Stimulated activated CD8-positive, alpha-beta memory T cell treated with anti-CD3 and anti-CD28 coated beads, Interleukin-15, amount 100 ng/mL, for 1 hour (primary cell): ENCODE results near the gene TRPV2.

Experiments used
- DNase-seq: peaks from one replicate; pipeline ENCODE4 v3.0.0-alpha.2; 2020; ENCODE audit warnings: low read depth

The TRPV2 gene

DNA sequence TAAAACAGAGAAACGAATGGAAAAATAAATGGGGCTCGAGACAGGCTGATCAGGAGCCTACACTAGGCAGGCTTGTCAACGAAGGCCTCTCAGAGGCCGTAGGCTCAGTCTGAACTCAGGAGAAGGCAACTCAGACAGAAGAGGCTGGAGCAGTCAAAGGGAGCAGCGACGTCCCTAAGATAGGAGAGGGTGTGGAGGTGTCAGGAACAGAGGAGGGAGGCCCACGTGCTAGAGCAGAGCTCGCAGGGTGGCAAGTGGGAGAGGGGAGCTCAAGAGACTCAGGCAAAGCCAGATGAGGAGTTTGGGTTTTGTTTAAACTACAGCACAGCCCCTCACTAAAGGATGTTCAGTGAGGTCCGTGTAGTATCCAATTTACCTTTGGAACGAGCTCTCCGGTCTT lies 43.9 kb downstream of the TRPV2 start:
- DNase-seq: no peak

DNA sequence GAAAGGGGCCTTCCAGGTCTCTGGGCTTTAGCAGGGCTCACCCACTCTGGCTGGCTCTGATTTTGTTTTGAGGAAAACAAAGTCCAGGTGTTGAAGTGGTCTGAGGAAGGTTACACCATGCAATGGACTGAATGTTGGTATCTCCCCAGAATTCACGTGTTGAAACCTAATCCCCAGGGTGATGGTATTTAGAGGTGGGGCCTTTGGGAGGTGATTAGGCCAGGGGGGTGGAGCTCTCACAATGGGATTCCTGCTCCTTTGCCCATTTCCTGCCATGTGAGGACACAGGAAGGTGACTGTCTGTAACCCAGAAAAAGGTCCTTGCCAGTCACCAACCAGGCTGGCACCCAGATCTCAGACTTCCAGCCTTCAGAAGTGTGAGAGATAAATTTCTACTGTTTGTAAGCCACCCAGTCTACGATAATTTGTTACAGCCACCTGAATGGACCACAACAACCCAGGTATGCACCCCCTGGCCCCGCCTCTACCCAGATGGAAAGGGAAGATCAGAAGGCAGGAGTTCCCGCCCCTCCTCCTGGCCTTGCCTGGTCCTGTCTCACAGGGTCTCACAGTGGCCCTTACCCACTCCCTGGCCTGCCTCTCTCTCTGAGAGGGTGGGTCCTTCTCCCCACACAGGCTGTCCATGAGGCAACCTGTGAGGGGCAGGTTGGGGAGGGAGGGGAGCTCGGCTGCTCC lies 44.6 kb downstream of the TRPV2 start:
- no peak for DNase-seq

DNA sequence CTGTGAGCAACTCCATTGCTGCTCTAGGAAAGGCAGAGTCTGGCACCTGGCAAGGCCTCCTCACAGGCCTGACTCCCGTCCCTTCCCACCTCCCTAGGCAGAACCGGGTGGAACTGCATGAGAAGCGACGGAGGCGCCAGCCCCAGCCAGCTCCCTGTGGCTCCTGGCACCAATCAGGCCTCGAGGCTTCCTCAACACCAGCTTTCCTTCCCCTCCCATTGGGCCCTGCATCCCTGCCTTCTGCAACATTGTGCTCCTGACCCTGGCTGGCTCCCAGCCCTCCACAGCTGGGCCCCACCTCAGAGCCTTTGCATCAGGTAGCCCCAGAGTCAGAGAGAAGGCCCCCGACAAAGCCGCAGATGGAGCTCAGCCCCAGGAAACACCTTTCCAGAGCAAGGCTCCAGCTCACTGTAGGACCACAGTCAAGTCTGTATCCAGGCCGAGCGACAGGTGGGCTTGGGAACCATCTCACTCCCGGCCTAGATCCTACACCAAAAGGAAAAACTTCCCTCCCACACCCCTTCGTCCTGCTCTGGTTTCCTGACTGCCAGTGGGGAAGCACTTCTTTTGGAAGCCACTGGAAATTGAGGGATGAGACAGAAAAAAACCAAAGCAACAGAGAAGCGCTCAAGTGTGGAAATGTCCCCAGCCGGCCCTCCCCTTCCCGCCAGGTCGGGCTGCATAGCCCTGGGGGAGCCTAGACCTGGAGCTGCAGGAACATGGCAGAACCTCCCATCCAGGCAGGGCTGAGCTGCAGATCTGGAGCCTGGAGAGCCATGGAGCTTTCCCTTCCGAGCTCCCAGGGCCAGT lies 45.6 kb downstream of the TRPV2 start:
- DNase-seq: no peak

DNA sequence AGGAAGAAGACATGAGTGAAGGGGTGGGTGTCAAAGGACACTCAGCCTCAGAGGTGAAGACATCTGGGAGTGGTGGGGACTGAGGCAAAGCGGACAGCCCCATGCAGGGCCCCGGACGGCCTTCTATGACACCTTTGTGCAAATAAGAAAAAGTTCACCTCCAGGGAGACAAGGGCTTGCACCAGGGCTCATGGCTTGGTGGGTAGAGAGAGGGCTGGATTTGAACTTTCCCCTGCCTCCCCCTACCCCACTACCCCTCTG lies 46.2 kb downstream of the TRPV2 start:
- no peak for DNase-seq

DNA sequence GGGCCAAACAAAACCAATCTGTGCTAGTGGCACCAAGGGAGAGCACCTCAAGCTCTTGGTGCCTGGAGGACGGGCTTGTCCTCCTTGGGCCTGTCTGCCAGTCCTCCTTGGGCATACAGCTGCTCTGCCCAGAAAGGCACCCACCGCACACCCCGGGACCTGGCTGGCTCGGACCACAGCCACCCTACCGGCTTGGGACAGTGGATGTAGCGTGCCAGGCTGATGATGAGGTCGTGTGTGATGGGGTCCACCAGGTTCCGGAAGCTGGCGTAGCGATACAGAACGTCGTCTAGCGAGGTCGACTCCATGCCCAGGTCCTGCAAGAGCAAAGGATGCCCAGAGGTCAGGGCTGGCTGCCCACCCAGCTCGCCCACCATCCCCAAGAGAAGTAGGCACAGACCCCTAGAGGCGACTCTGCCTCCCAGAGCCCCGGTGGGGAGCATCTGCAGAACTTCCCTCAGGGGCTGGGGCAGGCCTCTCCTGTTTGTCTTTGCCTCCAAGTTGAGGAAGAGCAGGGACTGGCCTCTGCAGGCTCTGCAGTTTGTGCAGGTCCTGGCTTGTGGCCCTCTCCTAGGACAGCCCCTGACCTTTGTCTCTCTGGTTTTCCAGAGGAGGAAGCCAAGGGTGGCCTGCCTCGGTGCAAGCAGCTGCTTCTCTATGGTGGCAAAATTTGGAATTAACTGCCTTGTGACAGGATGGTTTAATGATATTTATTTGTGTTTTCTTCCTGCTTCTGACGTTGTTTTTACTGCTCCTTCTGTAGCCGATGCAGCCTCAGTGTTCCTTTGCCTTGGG lies 46.9 kb downstream of the TRPV2 start:
- DNase-seq: no peak

DNA sequence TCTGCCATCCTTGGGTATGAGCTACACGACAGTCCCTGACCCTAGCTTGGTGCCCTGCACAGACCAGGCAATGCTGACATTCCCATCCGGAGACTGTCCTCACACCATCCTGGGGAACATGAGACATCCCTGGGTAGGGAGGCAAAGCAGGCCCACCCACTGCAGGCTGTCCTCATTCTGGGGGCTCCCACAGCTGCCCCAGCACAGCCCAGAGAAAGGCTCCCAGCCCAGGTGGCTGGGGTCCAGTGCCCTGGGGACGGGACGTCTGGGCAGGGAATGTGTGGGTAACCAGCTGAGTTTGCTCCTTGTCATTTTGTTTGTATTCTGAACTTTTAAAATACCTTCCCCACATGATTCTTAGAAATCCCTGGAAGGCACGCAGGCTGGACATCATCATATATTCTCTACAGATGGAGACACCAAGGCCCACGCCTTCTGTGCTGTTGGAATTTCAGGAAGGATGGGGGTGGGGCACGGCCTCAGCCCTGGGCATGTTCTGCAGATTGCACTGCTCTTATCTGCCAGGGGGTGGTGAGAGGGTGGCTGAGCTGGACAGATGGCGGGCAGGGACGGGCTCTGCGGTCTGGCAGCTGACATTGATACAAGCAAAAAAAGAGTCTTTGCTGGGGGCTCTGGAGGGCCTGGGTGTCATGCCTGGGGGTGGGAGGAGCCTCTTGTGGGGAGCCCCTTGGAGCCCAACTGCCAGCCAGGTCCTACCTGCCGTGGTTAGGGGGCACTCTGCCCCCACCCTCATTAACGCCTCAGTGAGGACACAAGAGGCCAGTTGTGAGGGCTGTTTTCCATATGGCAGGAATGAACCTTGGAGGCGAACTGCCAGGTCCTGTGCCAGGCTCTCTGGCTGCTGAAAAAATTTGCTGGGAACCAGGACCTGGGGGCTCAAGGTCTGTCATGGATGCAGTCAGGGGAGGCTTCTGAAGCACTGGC lies 48.3 kb downstream of the TRPV2 start:
- no peak for DNase-seq

DNA sequence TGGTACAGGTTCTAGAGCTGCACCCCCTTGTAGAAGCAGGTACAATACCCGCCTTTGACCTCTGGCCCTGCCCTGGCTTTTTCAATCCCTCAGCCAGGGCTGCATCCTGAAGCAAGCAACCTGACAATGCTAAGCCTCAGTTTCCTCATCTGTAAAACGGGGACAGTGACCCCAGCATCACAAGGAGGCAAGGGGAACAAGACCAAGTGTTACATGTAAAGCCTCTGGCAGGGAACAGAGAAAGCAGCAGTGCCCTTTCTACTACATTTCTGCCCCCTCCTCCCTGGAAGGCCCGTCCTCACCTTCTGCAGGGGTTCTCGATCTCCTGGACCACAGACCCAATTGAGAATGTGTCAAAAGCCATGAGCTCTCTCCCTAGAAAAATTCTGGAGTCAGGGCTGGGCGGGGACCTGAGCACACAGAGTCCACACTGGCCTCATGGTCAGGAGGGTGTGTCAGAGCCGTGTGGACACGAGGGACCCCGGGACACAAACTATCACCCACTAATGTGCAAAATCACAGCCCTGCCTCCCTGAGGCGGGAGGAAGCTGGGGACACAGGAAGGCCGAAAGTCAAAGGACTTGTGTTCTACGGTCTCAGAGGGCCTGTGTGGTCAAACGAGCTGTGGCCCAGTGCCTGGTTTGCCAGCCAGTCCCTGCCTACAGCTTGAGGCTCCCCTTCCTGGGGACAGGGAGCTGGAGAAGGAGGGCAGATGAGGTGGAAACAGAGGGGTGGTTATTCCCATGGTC lies 49.1 kb downstream of the TRPV2 start:
- no peak for DNase-seq

GRCh38 chr17:16465052-16465312 lies 49.6 kb downstream of the TRPV2 start:
- DNase-seq: no peak

- DNase-seq: no peak
Observed at GRCh38 chr17:16465861-16466338, 50.5 kb downstream of the TRPV2 start.

GRCh38 chr17:16466407-16466806 lies 51.0 kb downstream of the TRPV2 start:
- DNase-seq: no peak

GRCh38 chr17:16467044-16467443 lies 51.7 kb downstream of the TRPV2 start:
- no peak for DNase-seq

DNA sequence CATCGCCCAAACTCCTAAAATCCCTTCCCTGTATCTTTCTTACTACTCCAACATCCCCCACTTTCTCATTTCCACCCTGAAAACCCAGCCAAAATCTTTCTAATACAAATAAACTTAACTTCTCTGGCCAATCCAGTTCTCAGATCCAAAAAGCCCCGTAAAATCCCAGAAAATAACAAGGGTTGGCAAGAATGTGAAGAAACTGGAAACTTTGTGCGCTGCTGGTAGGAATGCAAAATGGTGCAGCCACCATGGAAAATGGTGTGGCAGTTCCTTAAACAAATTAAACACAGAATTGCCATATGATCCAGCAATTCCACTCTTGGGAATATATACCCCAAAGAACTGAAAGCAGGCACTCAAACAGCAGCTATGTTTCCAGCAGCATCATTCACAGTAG lies 52.5 kb downstream of the TRPV2 start:
- DNase-seq: no peak

- no peak for DNase-seq
Observed at GRCh38 chr17:16468428-16468992, 53.1 kb downstream of the TRPV2 start.

GRCh38 chr17:16470265-16470664 lies 54.9 kb downstream of the TRPV2 start:
- DNase-seq: no peak

- no peak for DNase-seq
Observed at GRCh38 chr17:16471295-16471694, 55.9 kb downstream of the TRPV2 start.

DNA sequence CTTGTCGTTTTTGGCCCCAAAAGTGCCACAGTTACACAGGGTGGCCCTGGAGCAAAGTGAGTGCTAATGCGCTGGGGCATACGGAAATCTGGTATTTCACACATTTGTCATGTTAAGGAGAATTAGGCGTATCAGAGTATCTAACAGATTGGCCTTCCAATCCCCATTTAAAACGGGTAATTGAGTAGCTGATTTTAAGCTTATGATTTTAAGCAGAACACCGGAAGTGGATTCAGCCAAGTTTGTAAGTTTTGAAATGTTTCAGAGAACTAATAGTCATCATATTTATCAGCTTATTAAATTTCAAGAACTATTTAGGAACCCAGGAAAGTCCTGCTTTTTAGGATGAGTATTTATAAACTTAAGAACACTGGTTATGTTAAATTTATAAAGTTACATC lies 57.2 kb downstream of the TRPV2 start:
- DNase-seq: no peak

DNA sequence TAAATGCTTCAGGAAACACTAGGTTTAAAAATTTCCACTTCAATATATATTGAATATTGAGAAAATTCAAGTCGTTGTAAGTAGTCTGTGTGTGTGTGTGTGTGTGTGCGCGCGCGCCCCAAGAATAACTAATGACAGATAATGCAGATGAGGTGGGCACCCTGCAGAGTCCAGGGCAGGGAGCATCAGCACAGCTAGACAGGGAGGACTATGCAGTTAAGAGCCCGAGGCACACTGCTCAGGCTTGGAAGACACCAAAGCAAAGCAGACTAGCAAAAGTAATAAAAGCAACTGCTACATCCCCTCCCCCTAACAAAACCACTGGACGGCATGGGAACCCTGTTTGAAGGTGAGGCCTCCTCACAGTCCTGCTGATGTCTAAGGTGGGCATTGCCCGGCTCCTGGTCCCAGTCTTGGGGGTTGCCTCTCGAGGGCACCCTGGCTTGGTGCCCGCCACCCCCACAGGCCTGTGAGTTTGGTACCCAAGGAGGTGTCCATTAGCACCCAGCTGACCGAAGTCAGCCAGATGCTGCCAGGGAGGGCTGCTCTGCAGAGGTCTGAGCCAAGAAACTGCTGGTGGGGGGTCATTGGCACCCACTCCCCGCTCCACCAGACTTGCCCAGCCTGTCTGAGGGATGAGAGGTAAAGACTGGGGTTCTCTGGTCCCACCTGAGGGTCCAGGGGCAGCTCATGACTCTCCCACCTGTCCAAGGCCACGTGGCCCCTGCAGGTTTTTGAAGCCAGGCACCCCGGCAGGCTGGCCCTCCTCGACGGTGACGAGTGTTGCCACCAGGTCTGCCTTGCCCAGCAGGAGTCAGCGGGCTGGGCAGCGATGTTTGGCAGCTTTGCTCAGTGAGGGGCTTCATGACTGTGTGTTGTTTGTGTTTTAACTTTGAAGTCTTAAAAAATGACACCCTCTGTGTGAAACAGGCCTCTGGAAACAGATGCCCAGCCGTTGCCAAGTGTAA lies 58.0 kb downstream of the TRPV2 start:
- DNase-seq: no peak

DNA sequence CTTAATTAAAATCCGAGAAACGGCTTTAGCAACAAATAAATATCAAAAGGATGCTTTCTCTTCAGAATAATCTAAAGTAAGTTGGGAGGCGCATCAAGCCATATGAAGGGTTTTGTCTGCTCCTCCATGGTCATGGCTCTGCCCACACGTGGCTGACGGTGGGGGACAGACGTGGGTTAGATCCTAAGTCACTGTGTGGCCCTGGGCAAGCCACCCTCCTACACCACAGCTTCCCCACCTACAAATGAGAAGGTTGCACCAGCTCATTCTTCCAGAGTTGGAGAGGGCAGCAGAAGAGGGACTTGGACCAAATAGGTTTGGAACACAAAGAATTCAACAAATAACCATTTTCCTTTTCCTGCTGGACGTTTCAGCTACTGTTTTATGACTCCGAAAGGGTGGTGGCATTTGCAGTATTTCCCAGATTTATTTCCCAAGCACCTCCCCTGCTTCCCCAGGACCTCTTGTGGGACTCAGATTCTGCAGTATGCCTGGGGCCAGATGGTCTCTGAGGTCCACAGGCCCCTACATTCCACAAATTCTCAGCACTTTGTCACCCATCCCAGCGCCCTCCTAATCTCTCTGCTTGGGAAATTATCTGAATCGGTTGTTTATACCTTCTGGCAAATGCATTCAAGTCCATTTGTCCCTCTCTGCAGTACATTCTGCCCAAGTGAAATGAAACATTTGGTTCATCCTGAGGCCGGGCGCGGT lies 58.8 kb downstream of the TRPV2 start:
- no peak for DNase-seq

- DNase-seq: no peak
Observed at GRCh38 chr17:16475179-16475704, 59.9 kb downstream of the TRPV2 start.
